ENCODE data around the gene REXO1. TPM values are rescaled to one million over a fixed set of nuclear protein-coding genes. Genes with fewer than 3 reads are reported as not detected.

REXO1 gene
- total and polyA plus RNA-seq, 9 of the 15 experiments (the other 6 are each of a cell fraction or from before 2014, with no cell fraction given), result 0.04 to 63.3 (median 15.8) TPM

GRCh38 chr19:1812426-1813191 lies 35.7 kb downstream of the REXO1 start (continued):
- TF ChIP-seq, protein P1, sequence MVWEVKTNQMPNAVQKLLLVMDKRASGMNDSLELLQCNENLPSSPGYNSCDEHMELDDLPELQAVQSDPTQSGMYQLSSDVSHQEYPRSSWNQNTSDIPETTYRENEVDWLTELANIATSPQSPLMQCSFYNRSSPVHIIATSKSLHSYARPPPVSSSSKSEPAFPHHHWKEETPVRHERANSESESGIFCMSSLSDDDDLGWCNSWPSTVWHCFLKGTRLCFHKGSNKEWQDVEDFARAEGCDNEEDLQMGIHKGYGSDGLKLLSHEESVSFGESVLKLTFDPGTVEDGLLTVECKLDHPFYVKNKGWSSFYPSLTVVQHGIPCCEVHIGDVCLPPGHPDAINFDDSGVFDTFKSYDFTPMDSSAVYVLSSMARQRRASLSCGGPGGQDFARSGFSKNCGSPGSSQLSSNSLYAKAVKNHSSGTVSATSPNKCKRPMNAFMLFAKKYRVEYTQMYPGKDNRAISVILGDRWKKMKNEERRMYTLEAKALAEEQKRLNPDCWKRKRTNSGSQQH (CRISPR knock-in tag; IDR thresholded peaks at IDR 0.05), result peak; percentile 53; the same call in 1 of the 2 replicates
- TF ChIP-seq BRF1 (IDR thresholded peaks at IDR 0.05; ENCODE audit: borderline replicate concordance, extremely low read depth, insufficient read length) (no peak), ZNF592 (IDR thresholded peaks at IDR 0.05) (no peak), ZNF23 (CRISPR knock-in tag; IDR thresholded peaks at IDR 0.05) (no peak), ZNF766 (CRISPR knock-in tag; conservative IDR thresholded peaks at IDR 0.05) (no peak), ZBTB12 (CRISPR knock-in tag; IDR thresholded peaks at IDR 0.05) (no peak), SRSF3 (IDR thresholded peaks at IDR 0.05; ENCODE audit: insufficient read depth, low read length) (no peak), ZNF764 (CRISPR knock-in tag; IDR thresholded peaks at IDR 0.05; ENCODE audit: low read depth) (no peak; the same call in 1 of the 2 replicates), POLR3G (IDR thresholded peaks at IDR 0.05; ENCODE audit: extremely low read depth, insufficient read length, insufficient replicate concordance) (no peak), SMARCB1 (IDR thresholded peaks at IDR 0.05; ENCODE audit: insufficient read length, low read depth) (no peak), DIDO1 (tag; IDR thresholded peaks at IDR 0.05; ENCODE audit: low read depth) (no peak), HDAC2 (IDR thresholded peaks at IDR 0.05) (0 out of 2 replicates have a peak, but pooled peaks have one; percentile 72), HNRNPLL (IDR thresholded peaks at IDR 0.05; ENCODE audit: low read depth, low read length, poor library complexity, severe bottlenecking) (peak; percentile 38)
- TF ChIP-seq, protein P2, sequence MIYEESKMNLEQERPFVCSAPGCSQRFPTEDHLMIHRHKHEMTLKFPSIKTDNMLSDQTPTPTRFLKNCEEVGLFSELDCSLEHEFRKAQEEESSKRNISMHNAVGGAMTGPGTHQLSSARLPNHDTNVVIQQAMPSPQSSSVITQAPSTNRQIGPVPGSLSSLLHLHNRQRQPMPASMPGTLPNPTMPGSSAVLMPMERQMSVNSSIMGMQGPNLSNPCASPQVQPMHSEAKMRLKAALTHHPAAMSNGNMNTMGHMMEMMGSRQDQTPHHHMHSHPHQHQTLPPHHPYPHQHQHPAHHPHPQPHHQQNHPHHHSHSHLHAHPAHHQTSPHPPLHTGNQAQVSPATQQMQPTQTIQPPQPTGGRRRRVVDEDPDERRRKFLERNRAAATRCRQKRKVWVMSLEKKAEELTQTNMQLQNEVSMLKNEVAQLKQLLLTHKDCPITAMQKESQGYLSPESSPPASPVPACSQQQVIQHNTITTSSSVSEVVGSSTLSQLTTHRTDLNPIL (CRISPR knock-in tag; IDR thresholded peaks at IDR 0.05), result no peak
- TF ChIP-seq, protein P3, sequence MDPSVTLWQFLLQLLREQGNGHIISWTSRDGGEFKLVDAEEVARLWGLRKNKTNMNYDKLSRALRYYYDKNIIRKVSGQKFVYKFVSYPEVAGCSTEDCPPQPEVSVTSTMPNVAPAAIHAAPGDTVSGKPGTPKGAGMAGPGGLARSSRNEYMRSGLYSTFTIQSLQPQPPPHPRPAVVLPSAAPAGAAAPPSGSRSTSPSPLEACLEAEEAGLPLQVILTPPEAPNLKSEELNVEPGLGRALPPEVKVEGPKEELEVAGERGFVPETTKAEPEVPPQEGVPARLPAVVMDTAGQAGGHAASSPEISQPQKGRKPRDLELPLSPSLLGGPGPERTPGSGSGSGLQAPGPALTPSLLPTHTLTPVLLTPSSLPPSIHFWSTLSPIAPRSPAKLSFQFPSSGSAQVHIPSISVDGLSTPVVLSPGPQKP (CRISPR knock-in tag; IDR thresholded peaks at IDR 0.05), result no peak

Measured in K562 (cell line).